Suprapubic skin (tissue), 3 donors: ENCODE results near the gene GRB10.

Source experiments
- CTCF ChIP-seq, 2 donors: fragments of 200-600 bp in 1 of 2; fragments of 450-650 bp in 1 of 2; sonication (generic) in 1 of 2; IDR thresholded peaks; one replicate each; pipeline ENCODE4 v1.5.1; 2016 to 2019; ENCODE audit warnings: antibody characterized with exemption in 2 of 2, mild to moderate bottlenecking in 1 of 2, moderate library complexity in 1 of 2
- EP300 ChIP-seq: sonication (generic); formaldehyde crosslinking; IDR thresholded peaks from one replicate; pipeline ENCODE4 v1.6.1; 2017; ENCODE audit warnings: antibody characterized with exemption
- POLR2A ChIP-seq, 2 donors: fragments of 450-650 bp; IDR thresholded peaks; one replicate each; pipeline ENCODE4 v1.6.1; 2017; ENCODE audit warnings: antibody characterized with exemption in 2 of 2, mild to moderate bottlenecking in 2 of 2, moderate library complexity in 2 of 2

- TF ChIP-seq CTCF (IDR thresholded peaks at IDR 0.05) (no peak), EP300 (no peak), POLR2A (IDR thresholded peaks at IDR 0.05) (no peak)
Observed at GRCh38 chr7:50771120-50772002, 11.3 kb downstream of the GRB10 start.
